PC-9 (cell line): ENCODE results near the gene ADGB. TPM values are rescaled to one million over a fixed set of nuclear protein-coding genes. Genes with fewer than 3 reads are reported as not detected.

Experiments used
- BruUV-seq: library from RNA; stranded (reverse); fragments of 400-500 nt; replicated peaks from 2 replicates; lab custom pipeline; 2021; lab: Mats Ljungman, UMichigan
- CTCF ChIA-PET: fragments of 300-600 bp; sonication (Branson Sonifier 250); formaldehyde crosslinking; loops from one replicate; lab custom pipeline; 2022; ENCODE audit warnings: antibody characterized with exemption; lab: Charles Lee
- POLR2A ChIA-PET: fragments of 300-600 bp; sonication (Branson Sonifier 250); formaldehyde crosslinking; loops from one replicate; lab custom pipeline; 2022; ENCODE audit warnings: antibody characterized with exemption; ENCODE audit not compliant: unreplicated experiment; lab: Charles Lee
- DNase-seq, 2 experiments: peaks; one replicate each; pipeline versions ENCODE4 v3.0.0 to v3.0.0-alpha.2; 2015 to 2022; ENCODE audit warnings: mixed read lengths in 1 of 2
- H2AFZ ChIP-seq: fragments of 200-600 bp; sonication (generic); 2 replicates; pipeline ENCODE4 v1.8.1; 2017; ENCODE audit warnings: antibody characterized with exemption
- H3F3A ChIP-seq: fragments of 200-600 bp; sonication (generic); 2 replicates; pipeline ENCODE4 v1.8.1; 2017; ENCODE audit warnings: antibody characterized with exemption, mild to moderate bottlenecking, low read depth; ENCODE audit not compliant: insufficient read depth
- H3K27ac ChIP-seq: fragments of 200-600 bp; sonication (generic); 2 replicates; pipeline ENCODE4 v1.6.1; 2016; ENCODE audit warnings: mixed run types
- H3K27me3 ChIP-seq: fragments of 200-600 bp; sonication (generic); 2 replicates; pipeline ENCODE4 v1.6.1; 2016; ENCODE audit warnings: low read depth, mixed run types; ENCODE audit not compliant: insufficient read depth
- H3K36me3 ChIP-seq: fragments of 200-600 bp; sonication (generic); 2 replicates; pipeline ENCODE4 v1.6.1; 2016; ENCODE audit warnings: low read depth, mixed run types
- H3K4me1 ChIP-seq: fragments of 200-600 bp; sonication (generic); replicated peaks from 2 replicates; pipeline ENCODE4 v1.6.1; 2016; ENCODE audit warnings: mixed run types; ENCODE audit not compliant: insufficient read depth
- H3K4me2 ChIP-seq: fragments of 200-600 bp; sonication (generic); 2 replicates; pipeline ENCODE4 v1.6.1; 2017; ENCODE audit warnings: mixed run types
- H3K4me3 ChIP-seq: fragments of 200-600 bp; sonication (generic); 2 replicates; pipeline ENCODE4 v1.6.1; 2016; ENCODE audit warnings: mixed run types
- H3K79me2 ChIP-seq: fragments of 200-600 bp; sonication (generic); 2 replicates; pipeline ENCODE4 v1.6.1; 2017; ENCODE audit warnings: low read depth, mixed run types
- H3K9me2 ChIP-seq: fragments of 200-600 bp; sonication (generic); 2 replicates; pipeline ENCODE4 v1.8.1; 2017; ENCODE audit warnings: mild to moderate bottlenecking; ENCODE audit not compliant: insufficient read depth
- H3K9me3 ChIP-seq: fragments of 200-600 bp; sonication (generic); 2 replicates; pipeline ENCODE4 v1.8.1; 2016; ENCODE audit warnings: low read depth; ENCODE audit not compliant: insufficient read depth
- H4K20me1 ChIP-seq: fragments of 200-600 bp; sonication (generic); 2 replicates; pipeline ENCODE4 v1.8.1; 2017; ENCODE audit not compliant: insufficient read depth
- EZH2 ChIP-seq: fragments of 200-600 bp; sonication (generic); IDR thresholded peaks from 2 replicates; pipeline ENCODE4 v1.8.0; 2017; ENCODE audit warnings: antibody characterized with exemption, low read depth
- intact Hi-C: fragments of 100-400 bp; cut with micrococcal nuclease; formaldehyde crosslinking; loops from one replicate; pipeline ENCODE4 v1.10.0; 2022; ENCODE audit not compliant: unreplicated experiment
- total RNA-seq: library from RNA; stranded (reverse); gene quantifications from 2 replicates; pipeline ENCODE4 v1.2.3, GENCODE V29; 2021
- TF ChIP-seq, protein P1 (sequence below): fragments of 200-600 bp; sonication (generic); conservative IDR thresholded peaks from 2 replicates; pipeline ENCODE4 v1.6.1; 2017; ENCODE audit warnings: mixed run types, antibody characterized with exemption, mild to moderate bottlenecking, moderate library complexity

Gene ADGB
- total RNA-seq, 1 experiment from 2014 or later = not detected

DNA sequence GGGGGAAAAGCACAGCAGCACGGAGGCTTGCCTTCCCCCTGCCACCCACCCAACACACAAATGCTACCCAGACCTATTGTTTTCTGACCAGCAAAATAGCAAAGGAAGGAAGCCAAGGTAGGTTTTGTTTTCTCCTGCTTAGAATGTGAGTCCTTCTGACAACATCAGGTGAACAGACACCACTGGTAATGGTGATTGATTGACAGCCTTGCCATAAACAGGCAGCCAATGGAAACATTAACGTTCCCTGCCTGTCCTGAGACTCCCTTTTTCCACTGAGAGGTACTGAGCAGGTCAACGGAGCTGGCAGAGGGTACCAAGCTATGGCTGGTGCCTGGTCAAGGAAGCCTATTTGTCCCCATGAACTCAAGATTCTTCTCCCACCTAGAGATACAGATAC, 234.4 kb downstream of the ADGB start:
- intact Hi-C loops = no loop called here
- Histone ChIP-seq H4K20me1 (no peaks in the 10 kb centered on the region), H3K4me2 (no peak overlapping the region), H3K27ac (no peak overlapping the region), H3K4me3 (no peak overlapping the region), H3K4me1 (no peaks in the 10 kb centered on the region), H3K36me3 (no peaks in the 10 kb centered on the region), H3K27me3 (no peaks in the 10 kb centered on the region), H3K9me3 (no peaks in the 10 kb centered on the region), H3F3A (no peaks in the 10 kb centered on the region), H3K79me2 (no peaks in the 10 kb centered on the region), H3K9me2 (0 out of 2 replicates have a peak, but pooled peaks cover 1% of the 10 kb centered on the region), H2AFZ (no peak overlapping the region)
- POLR2A ChIA-PET = no interaction called here
- no TSS peak for BruUV-seq
- no peak for TF ChIP-seq EZH2
- TF ChIP-seq, protein P1, sequence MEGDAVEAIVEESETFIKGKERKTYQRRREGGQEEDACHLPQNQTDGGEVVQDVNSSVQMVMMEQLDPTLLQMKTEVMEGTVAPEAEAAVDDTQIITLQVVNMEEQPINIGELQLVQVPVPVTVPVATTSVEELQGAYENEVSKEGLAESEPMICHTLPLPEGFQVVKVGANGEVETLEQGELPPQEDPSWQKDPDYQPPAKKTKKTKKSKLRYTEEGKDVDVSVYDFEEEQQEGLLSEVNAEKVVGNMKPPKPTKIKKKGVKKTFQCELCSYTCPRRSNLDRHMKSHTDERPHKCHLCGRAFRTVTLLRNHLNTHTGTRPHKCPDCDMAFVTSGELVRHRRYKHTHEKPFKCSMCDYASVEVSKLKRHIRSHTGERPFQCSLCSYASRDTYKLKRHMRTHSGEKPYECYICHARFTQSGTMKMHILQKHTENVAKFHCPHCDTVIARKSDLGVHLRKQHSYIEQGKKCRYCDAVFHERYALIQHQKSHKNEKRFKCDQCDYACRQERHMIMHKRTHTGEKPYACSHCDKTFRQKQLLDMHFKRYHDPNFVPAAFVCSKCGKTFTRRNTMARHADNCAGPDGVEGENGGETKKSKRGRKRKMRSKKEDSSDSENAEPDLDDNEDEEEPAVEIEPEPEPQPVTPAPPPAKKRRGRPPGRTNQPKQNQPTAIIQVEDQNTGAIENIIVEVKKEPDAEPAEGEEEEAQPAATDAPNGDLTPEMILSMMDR = no peak
- CTCF ChIA-PET = no interaction called here
- DNase-seq = no peak

DNA sequence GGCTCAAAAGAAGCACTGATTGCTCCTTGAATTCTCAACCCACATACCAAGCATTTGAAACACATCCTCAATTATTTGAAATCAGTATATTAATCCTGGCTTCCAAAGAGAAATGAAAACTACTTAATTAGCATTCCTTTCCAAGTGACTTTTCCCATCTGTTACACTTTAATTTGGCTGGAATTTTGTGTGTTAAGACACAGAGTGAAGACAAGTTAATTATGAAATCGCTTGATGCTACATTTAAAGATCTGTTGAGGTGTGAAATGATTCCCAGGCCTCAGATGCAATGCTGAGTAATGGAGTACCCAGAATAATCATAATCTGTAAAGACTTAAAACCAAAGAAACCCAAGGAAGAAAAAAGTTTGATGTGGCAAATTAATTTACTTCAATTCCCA, 241.4 kb downstream of the ADGB start:
- no peaks in the 10 kb centered on the region for H3K27me3 ChIP-seq
- no peaks in the 10 kb centered on the region for H3K79me2 ChIP-seq
- H3K9me2 ChIP-seq = 0 out of 2 replicates have a peak, but pooled peaks cover 3% of the 10 kb centered on the region
- H3F3A ChIP-seq = no peaks in the 10 kb centered on the region
- intact Hi-C loops = no loop called here
- H3K4me1 ChIP-seq = no peaks in the 10 kb centered on the region
- BruUV-seq = no TSS peak
- TF ChIP-seq, protein P1 = no peak
- no peak for TF ChIP-seq EZH2
- no peak overlapping the region; the same call in 1 of the 2 replicates for H2AFZ ChIP-seq
- H3K4me2 ChIP-seq = no peak overlapping the region
- H3K9me3 ChIP-seq = no peaks in the 10 kb centered on the region
- H4K20me1 ChIP-seq = no peaks in the 10 kb centered on the region
- CTCF ChIA-PET = no interaction called here
- DNase-seq = no peak
- POLR2A ChIA-PET = no interaction called here
- H3K36me3 ChIP-seq = no peaks in the 10 kb centered on the region
- no peak overlapping the region for H3K4me3 ChIP-seq
- H3K27ac ChIP-seq = no peak overlapping the region

- Histone ChIP-seq H3K9me3 (no peaks in the 10 kb centered on the region), H3K36me3 (no peaks in the 10 kb centered on the region), H3K79me2 (no peaks in the 10 kb centered on the region), H2AFZ (no peak overlapping the region), H3K27me3 (no peaks in the 10 kb centered on the region), H3K4me2 (no peak overlapping the region), H4K20me1 (no peaks in the 10 kb centered on the region), H3K4me1 (no peaks in the 10 kb centered on the region), H3K9me2 (0 out of 2 replicates have a peak, but pooled peaks cover 3% of the 10 kb centered on the region), H3K4me3 (no peak overlapping the region), H3F3A (no peaks in the 10 kb centered on the region), H3K27ac (no peak overlapping the region)
- no peak for TF ChIP-seq EZH2
- TF ChIP-seq, protein P1 = no peak
- CTCF ChIA-PET = no interaction called here
- POLR2A ChIA-PET = no interaction called here
- intact Hi-C loops = no loop called here
- DNase-seq = no peak
- no TSS peak for BruUV-seq
Measured at GRCh38 chr6:146840641-146841040, 241.9 kb downstream of the ADGB start.
